Measurements from ENCODE around the gene PMEPA1.
A peak's percentile ranks its signal among the peaks of the same experiment; 100 is the strongest.

The PMEPA1 gene

GRCh38 chr20:57736738-57737347 lies 27.0 kb upstream of the PMEPA1 start:
- DNase-seq = no peak

DNA sequence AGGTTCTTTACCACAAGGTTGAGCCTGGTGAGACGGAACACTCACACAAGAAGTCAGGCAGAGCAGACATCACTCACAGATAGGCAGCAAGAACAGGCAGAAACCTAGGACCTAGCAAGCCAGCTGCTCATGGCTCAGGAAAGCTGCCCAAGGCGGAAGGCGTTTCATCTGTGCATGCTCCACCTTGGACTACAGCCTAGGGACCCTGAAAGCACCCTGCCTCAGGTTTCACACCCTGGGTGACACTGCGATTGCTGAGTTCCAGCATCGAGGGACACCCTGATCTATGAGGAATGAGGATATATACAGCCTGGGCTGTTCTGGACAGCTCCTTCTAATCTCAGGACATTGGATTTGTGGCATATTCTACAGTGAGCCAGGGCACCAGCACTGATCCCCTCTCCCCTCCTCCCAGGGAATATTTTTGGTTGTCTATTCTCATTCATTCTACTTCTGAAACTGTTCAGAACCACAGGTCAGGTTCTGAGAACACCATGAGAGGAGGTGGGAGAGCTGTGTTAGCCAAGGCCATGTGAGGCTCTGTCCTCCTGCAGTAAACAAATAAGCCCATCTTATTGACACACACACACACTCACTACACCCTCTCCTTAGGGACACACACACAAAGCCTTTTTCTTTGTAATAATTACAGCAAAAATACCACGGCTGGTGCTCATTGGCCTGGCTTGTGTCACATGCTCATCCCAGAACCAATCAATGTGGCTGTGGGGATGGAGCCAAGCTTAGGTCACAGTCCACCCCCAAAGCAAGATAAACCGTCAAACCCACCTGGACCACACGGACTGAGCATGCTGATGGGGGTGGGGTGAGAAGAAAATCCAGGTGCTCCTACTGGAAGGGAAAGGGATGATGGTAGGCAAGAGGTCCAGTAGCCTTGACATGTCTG lies 26.3 kb upstream of the PMEPA1 start:
- no peak for DNase-seq

DNA sequence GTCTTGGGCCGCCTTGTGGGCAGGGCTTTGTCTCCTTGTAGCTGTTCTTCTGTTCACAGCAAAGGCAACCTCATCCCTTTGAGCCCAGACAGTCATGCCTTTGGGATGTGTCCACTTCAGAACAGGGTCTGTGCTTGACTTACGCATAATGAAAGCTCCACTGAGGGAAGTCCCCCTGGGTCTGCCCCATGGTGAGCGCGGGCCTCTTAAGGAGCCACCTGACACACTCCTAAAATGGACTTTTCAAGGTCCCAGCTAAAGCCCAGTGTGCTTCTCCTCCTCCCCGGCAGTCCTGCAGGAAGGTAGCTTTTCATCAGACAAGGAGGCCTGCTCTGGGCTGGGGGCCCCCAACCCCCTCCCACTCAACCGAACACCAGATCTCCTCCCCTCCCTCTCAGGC lies 24.9 kb upstream of the PMEPA1 start:
- no peak for DNase-seq

- no peak for DNase-seq
These were observed 22.4 kb upstream of the PMEPA1 start for GRCh38 chr20:57732226-57732625.

GRCh38 chr20:57728762-57729161 lies 18.9 kb upstream of the PMEPA1 start:
- no peak for DNase-seq

- DNase-seq = no peak
These were observed 18.0 kb upstream of the PMEPA1 start for GRCh38 chr20:57727863-57728262.

DNA sequence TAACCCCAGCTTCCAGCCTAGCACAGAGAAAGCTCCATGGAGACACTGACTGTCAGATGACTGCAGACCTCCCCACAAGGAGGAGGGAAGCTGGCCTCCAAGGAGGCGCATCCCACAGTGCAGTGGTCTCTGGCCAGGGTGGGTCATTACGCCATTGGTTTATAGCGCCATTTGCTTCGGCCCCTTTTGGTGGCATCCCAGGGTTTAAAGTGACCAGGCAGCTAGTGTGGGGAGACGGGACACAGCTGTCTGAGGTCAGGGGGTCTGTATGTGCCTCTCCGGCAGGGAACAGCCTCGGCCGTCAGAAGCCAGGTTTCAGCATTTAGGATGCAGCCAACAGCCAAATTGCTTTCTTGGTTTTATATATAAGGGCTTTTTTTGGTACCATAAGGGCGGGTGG lies 15.8 kb upstream of the PMEPA1 start:
- DNase-seq = no peak

DNA sequence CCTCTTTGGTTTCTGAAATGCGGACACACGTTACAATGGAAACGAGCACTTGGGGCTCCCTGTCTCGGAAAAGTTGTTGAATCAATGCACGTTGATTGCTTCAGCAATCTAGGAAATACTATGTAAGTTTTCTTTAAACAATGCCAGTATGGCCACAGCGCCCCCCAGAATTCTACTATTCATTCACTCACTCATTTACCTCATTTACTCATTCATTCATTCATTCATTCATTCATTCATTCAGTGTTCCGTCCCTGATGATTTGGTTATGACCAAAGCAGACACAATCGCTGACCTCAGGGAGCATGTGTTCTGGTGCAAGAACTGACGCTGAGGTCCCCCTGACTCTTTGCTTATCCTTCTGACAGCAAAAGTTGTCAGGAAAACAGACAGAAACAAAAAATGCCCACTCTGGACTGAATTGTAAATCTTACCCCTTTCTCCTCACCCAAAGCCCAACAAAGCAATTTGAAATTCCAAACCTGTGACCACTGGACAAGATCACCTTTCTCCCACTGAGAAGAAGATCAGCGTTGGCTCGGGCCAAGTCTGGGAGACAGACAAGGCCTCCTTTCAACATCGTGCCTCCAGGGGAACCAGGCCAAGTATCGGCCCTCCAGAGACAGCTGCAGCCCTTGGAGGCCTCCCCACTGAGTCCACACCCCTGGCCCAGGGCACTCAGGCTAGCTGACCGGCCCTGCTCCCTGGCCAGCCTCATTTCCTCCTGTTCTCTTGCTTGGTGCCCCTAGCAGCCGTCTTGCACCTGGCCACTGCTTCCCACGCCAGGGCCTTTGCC lies 15.0 kb upstream of the PMEPA1 start:
- no peak for DNase-seq

GRCh38 chr20:57723816-57724215 lies 14.0 kb upstream of the PMEPA1 start:
- no peak for DNase-seq

- no peak for DNase-seq
These were observed 10.1 kb upstream of the PMEPA1 start for GRCh38 chr20:57719951-57720350.

GRCh38 chr20:57718490-57719009 lies 8.7 kb upstream of the PMEPA1 start:
- peak; percentile 96 for DNase-seq

DNA sequence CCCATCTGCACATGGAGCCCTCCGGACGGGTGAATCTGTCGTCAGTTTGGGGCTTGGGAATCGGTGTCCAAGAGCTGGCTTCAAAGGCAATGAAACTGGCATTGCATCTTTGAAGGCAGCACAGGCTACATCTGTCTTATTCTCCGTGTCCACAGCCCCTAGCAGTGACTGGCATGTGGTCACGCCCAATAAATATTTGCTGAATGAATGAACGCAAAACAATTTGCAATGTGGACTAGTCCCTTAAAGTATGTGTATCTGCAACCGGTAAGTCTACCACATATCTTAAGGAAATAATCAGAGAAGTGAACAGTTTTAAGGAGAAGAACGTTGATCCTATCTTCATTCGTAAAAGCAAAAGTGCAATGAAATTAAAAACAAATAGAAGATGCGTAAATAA lies 8.0 kb upstream of the PMEPA1 start:
- DNase-seq = no peak

- no peak for DNase-seq
These were observed 7.1 kb upstream of the PMEPA1 start for GRCh38 chr20:57716901-57717300.

DNA sequence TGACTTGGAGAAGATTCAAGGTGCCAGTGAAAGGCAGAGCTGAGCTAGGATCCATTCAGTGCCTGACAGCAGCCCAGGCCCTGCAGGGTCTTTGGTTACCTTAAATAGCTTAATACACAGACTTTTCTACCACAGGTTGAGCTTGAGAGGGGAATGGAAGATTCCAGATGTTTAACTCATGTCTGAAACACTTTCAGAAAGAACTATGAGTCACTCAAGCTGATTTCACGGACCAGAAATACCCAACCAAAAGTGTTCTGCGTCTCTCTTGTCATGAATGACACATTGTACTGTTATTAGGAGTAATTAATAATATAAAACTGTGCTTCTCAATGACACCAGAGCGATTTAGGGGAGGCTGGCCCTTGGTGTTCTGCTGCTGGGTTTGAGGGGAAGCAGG lies 6.4 kb upstream of the PMEPA1 start:
- no peak for DNase-seq

GRCh38 chr20:57715268-57715904 lies 5.6 kb upstream of the PMEPA1 start:
- DNase-seq = no peak

DNA sequence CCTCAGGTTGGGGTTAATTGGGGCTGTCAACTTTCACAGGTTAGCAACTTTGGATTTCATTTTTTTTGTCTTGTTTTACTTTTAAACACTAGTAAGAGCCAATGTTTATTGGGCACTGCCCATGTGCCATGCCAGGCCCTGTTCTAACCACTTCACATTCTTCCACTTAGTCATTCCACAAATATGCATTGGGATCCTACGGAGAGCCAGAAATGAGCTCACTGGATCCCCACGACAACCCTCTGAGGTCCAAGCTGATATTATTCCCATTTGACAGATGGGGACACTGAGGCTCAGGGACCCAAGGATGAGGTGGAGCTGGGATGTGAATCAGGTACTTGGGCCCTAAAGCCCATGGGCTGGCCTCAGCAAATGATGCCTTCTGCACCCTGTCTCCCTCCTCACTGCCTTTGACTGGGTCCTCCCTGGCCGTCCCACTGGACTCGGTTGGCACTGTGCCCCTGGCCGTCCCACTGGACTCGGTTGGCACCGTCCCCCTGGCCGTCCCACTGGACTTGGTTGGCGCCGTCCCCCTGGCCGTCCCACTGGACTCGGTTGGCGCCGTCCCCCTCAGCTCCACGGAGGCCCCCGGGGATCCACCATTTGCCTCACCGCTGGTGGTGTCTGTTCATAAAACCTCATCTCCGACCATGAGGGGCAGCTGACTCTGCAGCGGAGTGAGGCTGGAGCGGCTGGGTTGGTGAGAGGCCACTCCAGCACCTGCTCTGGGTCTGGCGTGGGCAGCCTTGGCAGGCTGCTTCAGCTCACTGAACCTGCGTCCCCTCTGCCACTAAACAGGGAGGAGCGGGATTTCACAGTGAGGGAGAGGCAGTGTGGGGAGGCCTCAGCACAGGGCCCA lies 4.8 kb upstream of the PMEPA1 start:
- DNase-seq = peak; percentile 39

DNA sequence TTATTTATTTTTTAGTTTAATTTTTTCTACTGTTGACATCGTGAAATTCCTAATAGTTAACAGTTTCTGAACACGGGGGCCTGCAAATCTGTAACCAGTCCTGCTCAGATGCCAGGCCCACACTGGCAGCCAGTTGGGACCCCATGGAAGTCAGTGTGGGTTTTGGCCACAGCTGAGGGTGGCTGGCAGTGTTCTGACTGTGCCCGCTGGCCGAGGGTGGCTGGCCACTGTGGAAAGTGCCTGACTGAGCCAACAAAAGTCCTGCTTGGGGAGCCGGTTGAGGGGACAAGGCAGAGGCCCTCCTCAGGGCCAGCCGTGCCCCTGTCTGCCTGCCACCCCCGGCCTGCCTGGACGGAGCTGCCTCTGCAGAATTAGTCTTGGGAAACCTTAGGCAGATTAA lies 4.1 kb upstream of the PMEPA1 start:
- no peak for DNase-seq

DNA sequence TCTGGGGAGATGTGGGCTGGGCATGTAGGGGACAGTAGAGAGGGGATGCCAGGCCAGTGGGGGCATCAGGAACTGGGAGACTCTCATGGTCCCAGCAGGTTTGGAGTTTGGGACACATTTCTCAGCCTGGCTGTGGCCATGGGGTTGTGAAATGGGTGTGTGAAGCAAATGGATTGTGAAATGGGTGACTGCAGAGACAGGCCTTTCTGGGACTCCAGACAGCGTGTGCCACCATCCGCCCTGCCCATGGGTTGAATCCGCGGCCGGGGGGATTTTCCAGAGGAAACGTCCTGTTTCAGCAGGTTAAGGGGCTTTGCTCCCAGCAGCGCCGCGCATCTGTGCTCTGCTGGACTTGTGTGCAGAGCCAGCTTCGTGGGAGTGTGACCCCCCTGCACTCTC lies 3.7 kb upstream of the PMEPA1 start:
- no peak for DNase-seq

DNA sequence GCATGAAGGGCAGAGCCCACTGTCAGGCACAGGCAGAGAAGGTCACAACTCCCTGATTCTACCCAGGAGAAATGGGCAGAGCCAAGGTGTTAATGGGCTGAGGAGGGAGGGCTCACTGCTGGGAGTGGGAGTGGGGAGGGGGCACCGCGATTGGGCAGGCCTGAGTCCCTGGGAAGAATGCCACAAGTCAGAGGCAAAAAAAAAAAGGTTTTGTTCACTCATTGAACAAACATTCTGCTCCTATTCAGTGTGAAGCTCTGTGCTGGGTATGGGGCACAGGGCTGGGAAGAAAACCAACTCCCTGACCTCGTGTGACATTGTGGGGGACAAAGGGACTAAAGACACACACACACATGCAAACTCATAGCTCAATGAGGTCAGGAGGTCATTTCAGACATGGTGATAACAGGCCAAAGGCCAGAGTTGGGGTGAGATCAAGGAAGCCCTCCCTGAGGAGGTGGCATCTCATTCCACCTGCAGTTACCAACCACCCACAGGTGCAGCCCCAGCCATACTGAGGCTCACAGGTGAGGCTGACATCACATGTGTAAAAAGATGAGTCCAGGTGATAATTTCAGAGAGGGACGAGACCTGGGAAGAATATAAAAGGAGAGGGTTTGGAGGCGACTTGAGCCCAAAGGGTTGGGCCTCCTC lies 3.2 kb upstream of the PMEPA1 start:
- DNase-seq = no peak

GRCh38 chr20:57712341-57712740 lies 2.5 kb upstream of the PMEPA1 start:
- DNase-seq = no peak

DNA sequence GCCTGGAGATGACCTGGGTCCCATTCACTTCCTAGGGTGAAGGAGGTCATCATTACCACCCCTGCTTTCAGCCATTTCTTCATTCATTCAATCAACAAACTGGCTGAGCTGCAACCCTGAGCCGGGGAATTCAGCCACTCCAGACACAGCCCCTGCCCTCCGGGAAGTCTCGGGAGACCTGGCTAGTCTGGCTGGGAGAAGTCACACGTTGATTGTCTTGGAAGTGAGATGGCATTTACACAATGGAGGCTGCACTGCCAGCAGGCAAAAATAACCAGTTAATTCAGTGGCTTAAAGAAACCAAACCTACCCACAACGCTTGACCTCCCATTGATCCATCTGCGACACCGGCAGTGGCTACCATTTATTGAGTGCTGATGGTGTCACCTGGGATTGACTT lies 2.0 kb upstream of the PMEPA1 start:
- no peak for DNase-seq

All from amniotic stem cell (primary cell).